Measurements from ENCODE around the gene TNPO2. TPM values are rescaled to one million over a fixed set of nuclear protein-coding genes. Genes with fewer than 3 reads are reported as not detected.

The TNPO2 gene
- total and polyA plus RNA-seq, 2 experiments from 2014 or later: 13.3 to 30.9 TPM

GRCh38 chr19:12672744-12673143 lies 51.0 kb downstream of the TNPO2 start:
- in situ Hi-C loops (cut with MboI): loop anchor here (10.0 kb wide), 1 partner anchor 108 kb away; no protein-coding TSS in a partner anchor
- Histone ChIP-seq H4K20me1 (ENCODE audit: insufficient read depth) (no peaks in the 10 kb centered on the region), H3K36me3 (ENCODE audit: low read depth) (peaks cover 12% of the 10 kb centered on the region; the same call in 1 of the 2 replicates), H3K9me3 (ENCODE audit: low read depth) (no peaks in the 10 kb centered on the region), H3K4me3 (no peak overlapping the region), H3K9me2 (ENCODE audit: insufficient read depth) (no peaks in the 10 kb centered on the region), H3K4me1 (ENCODE audit: insufficient read depth) (peaks cover 17% of the 10 kb centered on the region; the same call in 1 of the 2 replicates), H3K27ac (no peak overlapping the region), H2AFZ (no peak overlapping the region), H3F3A (ENCODE audit: insufficient read depth) (peaks cover 6% of the 10 kb centered on the region; the same call in 1 of the 2 replicates), H3K4me2 (ENCODE audit: unreplicated experiment) (no peak overlapping the region), H3K27me3 (replicated peaks; ENCODE audit: insufficient read depth) (no peaks in the 10 kb centered on the region), H3K9ac (no peak overlapping the region), H3K79me2 (ENCODE audit: insufficient read depth) (peaks cover 48% of the 10 kb centered on the region)
- 84 to 86% methylated on average over 5 to 10 of the region's 10 CpGs for WGBS, 2 experiments (ENCODE audit: low coverage in 1 of 2, low lambda C conversion rate in 2 of 2, missing lambda C conversion rate in 2 of 2)
- no peak for DNase-seq
- no peak for TF ChIP-seq EZH2 (IDR thresholded peaks at IDR 0.05; ENCODE audit: insufficient read depth, poor library complexity, severe bottlenecking)
- no peak for TF ChIP-seq EZH2phosphoT487 (IDR thresholded peaks at IDR 0.05; ENCODE audit: insufficient read depth, low read depth)

GRCh38 chr19:12670159-12670928 lies 53.4 kb downstream of the TNPO2 start:
- no peak for DNase-seq
- Histone ChIP-seq H3K4me2 (ENCODE audit: unreplicated experiment) (peak overlapping the region; percentile 96), H3F3A (ENCODE audit: insufficient read depth) (peaks cover 6% of the 10 kb centered on the region; the same call in 1 of the 2 replicates), H3K9me2 (ENCODE audit: insufficient read depth) (no peaks in the 10 kb centered on the region), H3K4me1 (ENCODE audit: insufficient read depth) (peaks cover 26% of the 10 kb centered on the region), H3K27ac (peak overlapping the region; percentile 93), H2AFZ (peak overlapping the region; percentile 96; the same call in 1 of the 2 replicates), H3K9ac (peak overlapping the region; percentile 96), H3K9me3 (ENCODE audit: low read depth) (no peaks in the 10 kb centered on the region), H4K20me1 (ENCODE audit: insufficient read depth) (no peaks in the 10 kb centered on the region), H3K4me3 (peak overlapping the region; percentile 82), H3K36me3 (ENCODE audit: low read depth) (peaks cover 5% of the 10 kb centered on the region; the same call in 1 of the 2 replicates), H3K79me2 (ENCODE audit: insufficient read depth) (peaks cover 69% of the 10 kb centered on the region), H3K27me3 (replicated peaks; ENCODE audit: insufficient read depth) (no peaks in the 10 kb centered on the region)
- 35 to 41% methylated on average over 21 to 26 of the region's 26 CpGs for WGBS, 2 experiments (ENCODE audit: low coverage in 1 of 2, low lambda C conversion rate in 2 of 2, missing lambda C conversion rate in 2 of 2)
- TF ChIP-seq EZH2phosphoT487 (IDR thresholded peaks at IDR 0.05; ENCODE audit: insufficient read depth, low read depth): no peak
- no peak for TF ChIP-seq EZH2 (IDR thresholded peaks at IDR 0.05; ENCODE audit: insufficient read depth, poor library complexity, severe bottlenecking)
- in situ Hi-C loops (cut with MboI): loop anchor here (10.0 kb wide), 1 partner anchor 106 kb away; no protein-coding TSS in a partner anchor

- Histone ChIP-seq H3K9ac (peak overlapping the region; percentile 96), H3K9me3 (ENCODE audit: low read depth) (no peaks in the 10 kb centered on the region), H2AFZ (peak overlapping the region; percentile 96), H3K27ac (peak overlapping the region; percentile 93), H3K9me2 (ENCODE audit: insufficient read depth) (no peaks in the 10 kb centered on the region), H3K4me2 (ENCODE audit: unreplicated experiment) (peak overlapping the region; percentile 96), H4K20me1 (ENCODE audit: insufficient read depth) (no peaks in the 10 kb centered on the region), H3K27me3 (replicated peaks; ENCODE audit: insufficient read depth) (no peaks in the 10 kb centered on the region), H3K4me1 (ENCODE audit: insufficient read depth) (peaks cover 26% of the 10 kb centered on the region), H3K36me3 (ENCODE audit: low read depth) (peaks cover 5% of the 10 kb centered on the region; the same call in 1 of the 2 replicates), H3K4me3 (peak overlapping the region; percentile 82), H3K79me2 (ENCODE audit: insufficient read depth) (peaks cover 71% of the 10 kb centered on the region), H3F3A (ENCODE audit: insufficient read depth) (peaks cover 6% of the 10 kb centered on the region; the same call in 1 of the 2 replicates)
- in situ Hi-C loops (cut with MboI): loop anchor here (10.0 kb wide), 1 partner anchor 105 kb away; no protein-coding TSS in a partner anchor
- DNase-seq: peak; percentile 93
- no peak for TF ChIP-seq EZH2phosphoT487 (IDR thresholded peaks at IDR 0.05; ENCODE audit: insufficient read depth, low read depth)
- TF ChIP-seq EZH2 (IDR thresholded peaks at IDR 0.05; ENCODE audit: insufficient read depth, poor library complexity, severe bottlenecking): no peak
- 0 to 1% methylated on average over 52 to 64 of the region's 64 CpGs for WGBS, 2 experiments (ENCODE audit: low coverage in 1 of 2, low lambda C conversion rate in 2 of 2, missing lambda C conversion rate in 2 of 2)
These were observed 54.2 kb downstream of the TNPO2 start for GRCh38 chr19:12669270-12670158.

GRCh38 chr19:12668932-12669269 lies 54.8 kb downstream of the TNPO2 start:
- Histone ChIP-seq H3K9me3 (ENCODE audit: low read depth) (no peaks in the 10 kb centered on the region), H3K36me3 (ENCODE audit: low read depth) (peaks cover 5% of the 10 kb centered on the region; the same call in 1 of the 2 replicates), H3K27ac (peak overlapping the region; percentile 93), H3K9ac (peak overlapping the region; percentile 96), H3K79me2 (ENCODE audit: insufficient read depth) (peaks cover 66% of the 10 kb centered on the region), H3F3A (ENCODE audit: insufficient read depth) (peaks cover 6% of the 10 kb centered on the region; the same call in 1 of the 2 replicates), H3K4me2 (ENCODE audit: unreplicated experiment) (peak overlapping the region; percentile 96), H4K20me1 (ENCODE audit: insufficient read depth) (no peaks in the 10 kb centered on the region), H3K27me3 (replicated peaks; ENCODE audit: insufficient read depth) (no peaks in the 10 kb centered on the region), H3K4me3 (peak overlapping the region; percentile 82), H2AFZ (peak overlapping the region; percentile 96), H3K4me1 (ENCODE audit: insufficient read depth) (peaks cover 26% of the 10 kb centered on the region), H3K9me2 (ENCODE audit: insufficient read depth) (no peaks in the 10 kb centered on the region)
- in situ Hi-C loops (cut with MboI): no loop called here
- peak; percentile 90 for DNase-seq
- TF ChIP-seq EZH2phosphoT487 (IDR thresholded peaks at IDR 0.05; ENCODE audit: insufficient read depth, low read depth): no peak
- no peak for TF ChIP-seq EZH2 (IDR thresholded peaks at IDR 0.05; ENCODE audit: insufficient read depth, poor library complexity, severe bottlenecking)
- WGBS, 2 experiments (ENCODE audit: low coverage in 1 of 2, low lambda C conversion rate in 2 of 2, missing lambda C conversion rate in 2 of 2): 1% methylated on average over 23 to 24 of the region's 24 CpGs

Data from GM23248 (cell line).